Inferior parietal cortex (tissue), 1 donor: ENCODE results near the gene BMAL1.
"Not testable (repeated sequence)": the region's sequence is repeated elsewhere in the genome, so short reads cannot be mapped to it uniquely, and the experiment has no call there.

Source experiments
- DNase-seq: peaks from one replicate; pipeline ENCODE4 v3.0.0-alpha.2; 2016; ENCODE audit errors: extremely low spot score

BMAL1 gene

DNA sequence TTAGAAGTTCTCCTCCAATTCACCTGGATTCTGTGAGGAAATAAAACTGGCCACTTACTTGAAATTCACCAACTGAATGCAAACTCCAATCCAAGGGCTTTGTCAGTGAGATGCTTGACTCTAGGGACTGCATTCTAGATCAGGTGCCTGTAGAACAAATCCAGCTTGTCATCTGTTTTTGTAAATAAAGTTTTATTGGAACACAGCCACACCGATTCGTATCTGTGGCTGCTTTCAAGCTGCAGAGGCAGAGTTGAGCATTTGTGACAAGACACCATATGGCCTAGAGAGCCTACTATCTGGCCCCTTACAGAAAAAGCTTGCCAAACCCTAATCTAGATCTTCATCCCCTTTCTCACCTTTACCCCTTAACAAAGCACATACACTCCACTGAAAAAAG is 103.1 kb downstream of the BMAL1 start:
- no peak for DNase-seq

DNA sequence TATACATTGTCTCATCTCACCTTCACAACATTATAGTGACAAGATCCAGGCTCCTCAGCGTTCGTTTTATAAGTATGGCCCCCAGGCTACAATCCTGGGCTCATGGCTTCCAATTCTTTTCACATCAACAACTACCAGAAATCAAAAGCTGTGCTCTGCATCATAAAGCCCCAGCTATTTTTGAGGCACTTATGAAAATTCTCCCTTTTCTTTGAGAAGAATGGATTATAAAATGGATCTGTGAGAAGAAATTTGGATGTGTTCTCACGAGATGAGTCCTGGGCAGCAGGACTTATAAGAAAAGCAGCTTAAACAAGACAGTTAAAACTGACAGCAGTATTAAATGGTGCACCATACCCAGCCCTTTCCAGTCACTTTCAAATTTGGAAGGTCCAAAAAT is 105.2 kb downstream of the BMAL1 start:
- no peak for DNase-seq

DNA sequence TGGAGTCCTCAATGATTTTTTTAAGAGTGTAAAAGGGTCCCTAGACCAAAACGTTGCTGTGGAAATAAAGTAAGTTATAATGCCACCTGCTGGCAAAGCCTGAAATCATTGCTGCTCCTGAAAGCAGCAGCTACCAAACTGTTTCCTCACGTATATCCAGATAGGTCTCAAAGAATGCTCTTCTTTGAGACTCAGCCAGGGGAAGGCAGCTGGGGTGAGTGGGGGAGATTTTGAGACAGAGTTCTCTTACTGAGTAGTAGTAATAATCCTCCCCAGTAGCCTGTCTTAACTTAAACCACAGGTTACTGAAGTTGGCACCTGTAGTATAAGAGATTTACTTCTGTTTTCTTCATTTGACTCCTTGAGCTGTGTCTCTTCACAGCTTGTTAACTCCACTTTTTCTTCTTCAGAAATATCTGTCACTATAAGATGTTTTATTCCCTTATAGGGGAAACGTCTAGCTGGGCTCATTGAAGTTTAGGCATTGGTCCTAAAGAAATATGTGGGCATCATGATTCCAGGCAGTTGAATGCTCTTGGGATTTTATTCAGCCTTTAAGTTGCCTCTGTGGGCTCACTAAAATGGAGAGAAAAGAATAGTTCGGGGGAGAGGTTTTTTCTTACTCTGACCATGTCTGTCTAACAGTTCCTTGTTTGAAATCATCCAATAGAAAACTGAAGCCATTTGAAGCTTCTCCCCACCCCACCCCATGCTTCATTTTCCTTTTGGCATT is 107.5 kb downstream of the BMAL1 start:
- DNase-seq, result peak; percentile 61

DNA sequence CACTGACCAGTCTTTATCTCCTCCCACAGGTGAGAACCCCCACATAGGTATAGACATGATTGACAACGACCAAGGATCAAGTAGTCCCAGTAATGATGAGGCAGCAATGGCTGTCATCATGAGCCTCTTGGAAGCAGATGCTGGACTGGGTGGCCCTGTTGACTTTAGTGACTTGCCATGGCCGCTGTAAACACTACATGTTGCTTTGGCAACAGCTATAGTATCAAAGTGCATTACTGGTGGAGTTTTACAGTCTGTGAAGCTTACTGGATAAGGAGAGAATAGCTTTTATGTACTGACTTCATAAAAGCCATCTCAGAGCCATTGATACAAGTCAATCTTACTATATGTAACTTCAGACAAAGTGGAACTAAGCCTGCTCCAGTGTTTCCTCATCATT is 109.0 kb downstream of the BMAL1 start:
- DNase-seq, result no peak

DNA sequence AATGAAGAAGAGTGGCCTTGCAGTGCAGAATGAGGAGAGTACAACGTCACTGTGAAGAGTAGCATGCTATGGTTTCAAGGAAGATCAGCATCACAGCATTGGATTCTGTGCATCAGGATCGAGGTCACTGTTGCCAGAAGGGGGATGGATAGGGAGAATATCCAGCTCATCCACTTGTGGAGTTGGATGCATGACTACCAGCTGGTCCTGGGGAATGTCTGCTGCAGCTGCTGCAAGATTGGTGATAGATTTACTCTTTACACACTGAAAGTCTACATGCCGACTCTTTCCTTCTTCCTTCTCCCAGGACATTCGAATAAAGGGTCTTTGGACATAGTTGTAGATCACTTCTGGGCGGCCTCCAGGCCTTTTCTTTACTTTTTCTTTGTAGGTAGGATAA is 111.2 kb downstream of the BMAL1 start:
- DNase-seq, result no peak

DNA sequence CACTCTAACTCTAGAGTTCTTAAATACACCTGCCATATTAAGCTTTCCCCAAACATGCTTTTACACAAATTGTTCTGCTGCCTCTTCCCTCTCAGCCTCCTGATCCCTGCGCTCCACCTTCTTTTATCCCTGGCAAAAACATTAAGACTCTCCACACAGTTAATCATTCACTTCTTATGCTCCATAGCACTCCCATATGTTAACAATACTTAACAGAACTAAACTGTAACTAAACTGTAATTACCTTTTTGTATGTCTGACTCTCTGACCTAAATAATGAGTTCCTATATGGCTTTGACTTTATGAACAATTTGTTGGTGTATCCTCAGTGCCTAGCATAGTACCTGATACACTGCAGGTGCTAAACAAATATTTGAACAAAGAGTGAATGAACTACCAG is 113.6 kb downstream of the BMAL1 start:
- DNase-seq, result no peak

DNA sequence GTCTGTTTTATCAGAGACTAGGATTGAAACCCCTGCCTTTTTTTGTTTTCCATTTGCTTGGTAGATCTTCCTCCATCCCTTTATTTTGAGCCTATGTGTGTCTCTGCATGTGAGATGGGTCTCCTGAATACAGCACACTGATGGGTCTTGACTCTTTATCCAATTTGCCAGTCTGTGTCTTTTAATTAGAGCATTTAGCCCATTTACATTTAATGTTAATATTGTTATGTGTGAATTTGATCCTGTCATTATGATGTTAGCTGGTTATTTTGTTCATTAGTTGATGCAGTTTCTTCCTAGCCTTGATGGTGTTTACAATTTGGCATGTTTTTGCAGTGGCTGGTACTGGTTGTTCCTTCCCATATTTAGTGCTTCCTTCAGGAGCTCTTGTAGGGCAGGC is 120.7 kb downstream of the BMAL1 start:
- DNase-seq, result not testable (repeated sequence)

DNA sequence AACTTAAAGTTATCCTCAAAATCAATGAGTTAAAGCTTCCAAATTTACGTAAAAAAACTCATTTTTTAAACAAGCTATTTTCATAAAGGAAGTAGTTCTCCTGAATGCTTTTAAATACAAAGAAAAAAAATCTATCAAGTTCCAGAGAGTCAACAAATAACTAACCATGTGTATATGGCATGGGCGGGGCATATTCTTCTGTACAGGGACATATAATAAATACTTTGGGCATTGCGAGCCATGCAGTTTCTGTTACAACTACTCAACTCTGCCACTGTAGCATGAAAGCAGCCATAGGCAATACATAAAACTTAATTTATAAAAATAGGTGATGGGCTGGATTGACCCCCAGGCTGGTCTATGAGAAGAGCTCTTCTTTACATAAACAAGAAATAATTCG is 127.6 kb downstream of the BMAL1 start:
- no peak for DNase-seq

DNA sequence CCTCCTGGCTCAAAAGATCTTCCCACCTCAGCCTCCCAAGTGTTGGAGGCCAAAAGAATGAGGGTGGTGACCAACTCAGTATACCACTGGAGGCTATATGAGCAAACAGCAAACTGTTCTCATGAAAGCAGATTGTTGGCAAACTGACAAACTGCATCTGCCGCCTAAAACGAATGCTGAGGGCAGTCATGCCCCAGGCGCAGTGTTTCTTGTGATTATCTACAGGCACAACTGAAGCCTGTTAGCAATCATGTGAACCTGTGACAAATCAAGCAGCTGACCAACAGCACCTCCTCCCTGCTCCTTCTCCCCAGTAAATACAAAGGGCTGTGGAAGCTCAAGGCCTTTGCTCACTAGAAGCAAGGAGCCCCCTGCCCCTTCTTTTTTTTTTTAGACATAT is 137.6 kb downstream of the BMAL1 start:
- no peak for DNase-seq

DNA sequence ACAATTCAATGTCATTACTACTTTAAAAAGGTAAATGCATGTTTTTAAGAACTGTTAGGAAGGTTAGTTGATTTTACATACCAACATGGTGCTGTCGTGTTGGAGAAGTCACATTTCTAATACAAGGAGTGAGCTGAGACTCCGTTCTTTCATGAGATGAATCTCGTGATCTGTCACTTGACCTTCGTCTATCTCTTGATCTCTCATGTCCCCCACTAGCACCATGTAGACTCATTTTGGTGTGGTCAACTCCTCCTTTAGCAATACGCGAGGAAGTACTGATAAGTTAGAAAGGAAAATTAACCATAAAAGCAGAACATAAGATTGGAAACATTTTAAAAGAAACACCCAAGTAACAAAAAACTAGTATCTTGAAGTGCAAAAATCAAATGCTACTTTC is 144.0 kb downstream of the BMAL1 start:
- no peak for DNase-seq

DNA sequence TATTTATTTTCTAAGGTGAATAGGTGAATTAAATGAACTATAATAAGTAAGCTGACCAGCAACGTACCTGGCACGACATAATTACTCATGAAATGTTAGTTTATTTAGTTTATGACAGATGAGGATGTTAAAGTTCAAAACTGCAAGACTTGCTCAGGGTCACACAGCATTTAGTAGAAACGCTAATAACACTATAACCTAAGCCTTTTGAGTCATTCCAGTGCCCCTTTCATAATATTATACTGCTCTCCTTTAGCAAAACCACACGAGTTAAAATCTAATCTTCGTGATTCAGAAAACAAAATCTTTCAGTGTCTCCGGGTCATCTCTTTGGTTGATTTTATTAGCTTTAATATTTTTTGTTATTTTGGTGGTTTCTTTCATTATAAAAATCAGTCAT is 145.8 kb downstream of the BMAL1 start:
- no peak for DNase-seq

DNA sequence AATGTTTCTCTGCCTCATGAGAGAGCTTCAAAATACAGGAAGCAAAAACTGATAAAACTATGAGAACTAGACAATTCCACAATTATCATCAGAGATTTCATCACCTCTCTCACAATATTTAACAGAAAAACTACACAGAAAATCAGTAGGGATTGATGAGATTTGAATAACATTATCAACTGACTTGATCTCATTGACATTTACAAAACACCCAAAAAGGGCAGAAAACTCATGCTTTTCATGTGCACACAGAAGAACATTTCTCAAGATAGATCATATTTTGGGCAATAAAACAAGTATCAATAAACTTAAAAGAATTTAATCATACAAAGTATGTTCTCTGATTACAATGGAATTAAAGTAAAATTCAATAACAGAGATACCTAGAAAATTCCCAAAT is 149.8 kb downstream of the BMAL1 start:
- DNase-seq, result no peak

DNA sequence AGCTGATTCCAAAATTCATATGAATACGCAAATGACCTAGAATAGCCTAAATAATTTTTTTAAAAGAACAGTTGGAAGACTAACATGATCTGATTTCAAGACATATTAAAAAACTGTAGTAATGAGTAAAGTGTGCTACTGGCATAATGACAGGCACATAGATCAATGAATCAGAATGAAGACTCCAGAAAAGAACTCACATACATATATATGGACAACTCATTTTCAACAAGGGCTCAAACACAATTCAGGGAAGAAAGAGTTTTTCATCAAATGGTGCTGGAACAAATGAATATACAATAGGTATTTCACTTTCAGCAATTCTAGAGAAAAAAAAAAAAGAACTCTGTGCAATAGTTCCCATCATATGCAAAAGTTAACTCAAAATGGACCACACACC is 151.7 kb downstream of the BMAL1 start:
- DNase-seq, result no peak

DNA sequence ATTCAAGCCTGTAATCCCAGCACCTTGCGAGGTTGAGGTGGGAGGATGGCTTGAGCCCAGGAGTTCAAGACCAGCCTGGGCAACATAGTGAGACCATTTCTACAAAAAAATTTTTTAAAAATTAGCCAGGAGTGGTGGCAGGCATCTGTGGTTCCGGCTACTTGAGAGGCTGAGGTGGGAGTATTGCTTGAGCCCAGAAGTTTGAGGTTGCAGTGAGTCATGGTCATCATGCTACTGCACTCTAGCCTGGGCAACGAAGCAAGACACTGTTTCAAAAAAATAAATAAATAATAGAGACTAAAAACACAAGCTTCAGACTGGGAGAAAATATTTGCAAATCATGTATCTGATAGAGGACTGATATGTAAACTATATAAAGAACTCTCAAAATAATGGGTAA is 152.2 kb downstream of the BMAL1 start:
- no peak for DNase-seq

DNA sequence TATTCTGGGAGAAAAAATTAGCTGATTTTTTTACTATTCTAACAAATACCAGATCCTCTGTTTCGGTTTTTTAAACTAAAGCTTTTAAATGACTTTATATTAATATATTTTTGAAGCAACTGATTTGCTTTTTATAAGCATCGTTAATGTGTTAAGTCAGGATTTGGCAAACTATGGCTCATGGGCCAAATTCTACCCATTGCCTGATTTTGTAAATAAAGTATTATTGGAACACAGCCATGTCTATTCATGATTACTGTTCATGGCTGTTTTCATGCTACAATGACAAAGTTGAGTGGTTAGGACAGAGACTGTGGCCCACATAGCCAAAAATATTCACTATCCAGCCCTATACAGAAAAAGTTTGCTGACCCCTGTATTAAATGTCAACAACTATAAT is 155.8 kb downstream of the BMAL1 start:
- DNase-seq, result no peak

DNA sequence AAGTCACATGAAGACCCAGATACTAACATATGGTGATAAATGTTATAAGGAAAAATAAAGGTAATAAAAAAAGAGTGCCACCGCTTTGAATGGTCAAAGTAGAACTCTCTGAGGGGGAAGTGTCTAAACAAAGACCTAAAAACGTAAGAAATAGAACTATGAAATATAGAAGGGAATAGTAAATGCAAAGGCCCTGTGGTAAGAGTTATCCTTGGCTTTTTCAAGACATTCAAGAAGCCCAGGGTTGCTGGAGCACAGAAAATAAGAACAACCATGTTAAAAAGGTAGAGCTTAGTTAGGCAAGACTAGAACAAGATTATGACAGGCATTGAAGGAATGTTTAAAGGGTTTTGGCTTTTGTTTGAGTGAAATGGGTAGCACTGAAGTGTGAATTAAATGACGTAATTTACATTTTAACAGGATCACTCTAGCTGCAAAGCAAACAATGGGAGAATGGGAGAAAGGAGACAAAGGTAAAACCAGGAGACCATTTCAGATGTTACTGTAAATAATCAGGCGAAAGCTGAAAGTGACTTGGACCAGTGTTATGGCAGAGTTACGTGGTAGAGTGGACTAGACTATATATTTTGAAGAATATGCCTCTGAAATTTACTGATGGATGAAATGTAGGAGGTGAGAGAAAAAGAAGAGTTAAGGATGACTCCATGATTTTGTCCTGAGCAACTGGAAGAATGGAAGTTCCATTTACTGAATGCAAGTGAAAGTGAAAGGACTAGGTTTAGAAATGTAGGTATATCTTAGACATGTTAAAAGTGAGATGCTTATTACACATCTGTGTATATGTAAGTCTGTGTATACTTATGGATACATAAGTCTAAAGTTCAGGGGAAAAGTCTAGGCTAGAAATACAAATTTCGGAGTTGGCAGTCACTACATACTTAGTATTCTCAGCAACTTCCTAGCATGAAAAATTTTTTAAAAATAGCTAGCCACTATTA is 156.9 kb downstream of the BMAL1 start:
- DNase-seq, result no peak

DNA sequence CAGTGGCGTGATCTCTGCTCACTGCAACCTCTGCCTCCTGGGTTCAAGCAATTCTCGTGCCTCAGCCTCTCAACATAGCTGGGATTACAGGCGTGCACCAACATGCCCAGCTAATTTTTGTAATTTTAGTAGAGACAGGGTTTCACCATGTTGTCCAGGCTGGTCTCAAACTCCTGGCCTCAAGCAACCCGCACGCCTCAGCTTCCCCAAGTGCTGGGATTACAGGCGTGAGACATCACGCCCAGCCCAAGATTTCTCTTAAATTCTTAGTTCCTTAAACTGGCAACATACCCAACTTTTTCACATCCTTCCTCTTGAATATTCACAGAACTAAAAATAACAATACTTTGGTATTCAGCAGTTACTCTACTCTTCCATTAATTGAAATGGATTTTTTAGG is 159.2 kb downstream of the BMAL1 start:
- DNase-seq, result not testable (repeated sequence)
